CD14-positive monocyte (primary cell): ENCODE measurements around the gene FAM163B. TPM values are rescaled to one million over a fixed set of nuclear protein-coding genes. Genes with fewer than 3 reads are reported as not detected.

ENCODE experiments used
- DNase-seq, 3 donors: peaks; one replicate each; pipeline ENCODE4 v3.0.0-alpha.2; 2011 to 2022
- H2AFZ ChIP-seq: 2 replicates; pipeline ENCODE4 v1.6.0; 2012; ENCODE audit warnings: mild to moderate bottlenecking, low read depth, low read length, inconsistent platforms; ENCODE audit not compliant: insufficient read depth, poor library complexity, severe bottlenecking
- H3K27ac ChIP-seq, 2 donors: 1 replicate in 1 of 2; 2 replicates in 1 of 2; pipeline ENCODE4 v1.5.1; 2012 to 2013; ENCODE audit warnings: low read length in 2 of 2, control low read depth in 1 of 2, inconsistent platforms in 1 of 2, low read depth in 1 of 2, mild to moderate bottlenecking in 1 of 2
- H3K27me3 ChIP-seq, 2 donors: one replicate each; pipeline versions ENCODE4 v1.6.0 to v1.6.1; 2011 to 2013; ENCODE audit warnings: low read length in 2 of 2; ENCODE audit not compliant: control insufficient read depth in 2 of 2, insufficient read depth in 2 of 2
- H3K36me3 ChIP-seq, 2 donors: replicated peaks in 1 of 2; 1 replicate in 1 of 2; 2 replicates in 1 of 2; pipeline versions ENCODE4 v1.5.1 to v1.6.1; 2012 to 2013; ENCODE audit warnings: low read length in 2 of 2, control low read depth in 1 of 2, inconsistent platforms in 1 of 2, mild to moderate bottlenecking in 1 of 2; ENCODE audit not compliant: insufficient read depth in 2 of 2, control insufficient read depth in 1 of 2
- H3K4me1 ChIP-seq, 2 donors: 1 replicate in 1 of 2; 2 replicates in 1 of 2; pipeline versions ENCODE4 v1.5.1 to v1.6.1; 2012 to 2013; ENCODE audit warnings: low read length in 2 of 2, control low read depth in 1 of 2, inconsistent platforms in 1 of 2, mild to moderate bottlenecking in 1 of 2, moderate library complexity in 1 of 2; ENCODE audit not compliant: insufficient read depth in 2 of 2, control insufficient read depth in 1 of 2
- H3K4me2 ChIP-seq: replicated peaks from 2 replicates; pipeline ENCODE3; 2012; ENCODE audit warnings: low read length, moderate library complexity, mild to moderate bottlenecking; ENCODE audit not compliant: poor library complexity, severe bottlenecking; ENCODE audit errors: extremely low read depth
- H3K4me3 ChIP-seq, 3 experiments: fragments of 200-600 bp in 1 of 3; sonication (generic) in 1 of 3; replicated peaks in 1 of 3; 1 replicate in 2 of 3; 2 replicates in 1 of 3; pipeline ENCODE4 v1.5.1; 2011 to 2013; ENCODE audit warnings: low read length in 3 of 3, mild to moderate bottlenecking in 3 of 3, control low read depth in 2 of 3, low read depth in 2 of 3, inconsistent platforms in 1 of 3, moderate library complexity in 1 of 3
- H3K79me2 ChIP-seq: 2 replicates; pipeline ENCODE4 v1.6.0; 2012; ENCODE audit warnings: mild to moderate bottlenecking, control low read depth, inconsistent platforms, low read length, moderate library complexity; ENCODE audit not compliant: insufficient read depth
- H3K9ac ChIP-seq: 2 replicates; pipeline ENCODE4 v1.6.0; 2017; ENCODE audit warnings: low read length, mild to moderate bottlenecking; ENCODE audit not compliant: insufficient read depth, poor library complexity, severe bottlenecking
- H3K9me3 ChIP-seq, 2 donors: replicated peaks in 1 of 2; 1 replicate in 1 of 2; 2 replicates in 1 of 2; pipeline versions ENCODE4 v1.5.1 to v1.6.1; 2012 to 2013; ENCODE audit warnings: low read length in 2 of 2, control low read depth in 1 of 2; ENCODE audit not compliant: control insufficient read depth in 1 of 2, insufficient read depth in 1 of 2
- H4K20me1 ChIP-seq: 2 replicates; pipeline ENCODE4 v1.6.0; 2012; ENCODE audit warnings: mild to moderate bottlenecking, low read length, control low read depth, moderate library complexity; ENCODE audit not compliant: insufficient read depth
- H3K27ac Mint-ChIP-seq, 7 donors: one replicate each; pipeline ENCODE4 v1.8.0; 2020; ENCODE audit warnings: mild to moderate bottlenecking in 7 of 7, mixed read lengths in 7 of 7, moderate library complexity in 6 of 7, inconsistent platforms in 2 of 7
- H3K27me3 Mint-ChIP-seq, 3 donors: one replicate each; pipeline ENCODE4 v1.8.0; 2021 to 2022; ENCODE audit warnings: low read depth in 3 of 3, mild to moderate bottlenecking in 3 of 3, mixed read lengths in 3 of 3, moderate library complexity in 3 of 3, inconsistent platforms in 1 of 3
- H3K36me3 Mint-ChIP-seq, 2 donors: one replicate each; pipeline ENCODE4 v1.8.0; 2020; ENCODE audit warnings: mixed read lengths in 2 of 2, inconsistent platforms in 1 of 2, mild to moderate bottlenecking in 1 of 2
- H3K4me1 Mint-ChIP-seq: one replicate; pipeline ENCODE4 v1.8.0; 2020; ENCODE audit warnings: mild to moderate bottlenecking, mixed read lengths
- H3K4me3 Mint-ChIP-seq, 2 donors: one replicate each; pipeline ENCODE4 v1.8.0; 2020; ENCODE audit warnings: mild to moderate bottlenecking in 2 of 2, mixed read lengths in 2 of 2, moderate library complexity in 1 of 2
- H3K9me3 Mint-ChIP-seq, 7 donors: one replicate each; pipeline ENCODE4 v1.8.0; 2020 to 2022; ENCODE audit warnings: mixed read lengths in 7 of 7, mild to moderate bottlenecking in 6 of 7, moderate library complexity in 6 of 7, inconsistent platforms in 2 of 7
- WGBS: methylation state at CpG from one replicate; pipeline ENCODE4 v1.1.5; 2013; ENCODE audit warnings: missing lambda C conversion rate; ENCODE audit not compliant: insufficient coverage; 5-methylcytosine and 5-hydroxymethylcytosine counted together
- intact Hi-C, 2 donors: fragments of 100-400 bp; cut with micrococcal nuclease; formaldehyde crosslinking; loops; one replicate each; pipeline versions ENCODE4 v1.15.0 to v1.15.1; 2023
- polyA plus RNA-seq, 3 donors: library from polyadenylated mRNA; depleted of rRNA in 1 of 3; unstranded in 2 of 3; stranded (reverse) in 1 of 3; fragments of 300-500 nt in 2 of 3; fragments of >200 nt in 1 of 3; fragmentation: Illumina TruSeq in 2 of 3; gene quantifications; 1 replicate in 2 of 3; 2 replicates in 1 of 3; pipeline ENCODE4 v1.2.3, GENCODE V29; 2012 to 2021
- TF ChIP-seq, protein P1 (sequence below): fragments of 200-600 bp; IDR thresholded peaks from one replicate; pipeline ENCODE4 v1.8.0; 2022; ENCODE audit warnings: antibody characterized with exemption, mild to moderate bottlenecking

Gene FAM163B
- polyA plus RNA-seq, 3 donors = not detected

- Mint-ChIP-seq H3K36me3 (no peaks in the 10 kb centered on the region), H3K9me3 (peaks cover 0 to 2% (median 0%) of the 10 kb centered on the region in 7 donors), H3K4me1 (peaks cover 14% of the 10 kb centered on the region), H3K27me3 (peaks cover 5 to 16% (median 14%) of the 10 kb centered on the region in 3 donors), H3K27ac (no peak overlapping the region), H3K4me3 (no peak overlapping the region)
- no peaks in the 10 kb centered on the region for H3K36me3 ChIP-seq
- H3K9me3 ChIP-seq = no peaks in the 10 kb centered on the region
- 95% methylated on average over 19 of the region's 32 CpGs for WGBS
- H3K4me1 ChIP-seq = peaks cover 12 to 14% of the 10 kb centered on the region in 2 donors
- H4K20me1 ChIP-seq = no peaks in the 10 kb centered on the region
- H3K27me3 ChIP-seq = no peaks in the 10 kb centered on the region
- no peak overlapping the region for H3K4me3 ChIP-seq
- no peak overlapping the region for H3K4me2 ChIP-seq
- H3K9ac ChIP-seq = no peak overlapping the region
- TF ChIP-seq, protein P1, sequence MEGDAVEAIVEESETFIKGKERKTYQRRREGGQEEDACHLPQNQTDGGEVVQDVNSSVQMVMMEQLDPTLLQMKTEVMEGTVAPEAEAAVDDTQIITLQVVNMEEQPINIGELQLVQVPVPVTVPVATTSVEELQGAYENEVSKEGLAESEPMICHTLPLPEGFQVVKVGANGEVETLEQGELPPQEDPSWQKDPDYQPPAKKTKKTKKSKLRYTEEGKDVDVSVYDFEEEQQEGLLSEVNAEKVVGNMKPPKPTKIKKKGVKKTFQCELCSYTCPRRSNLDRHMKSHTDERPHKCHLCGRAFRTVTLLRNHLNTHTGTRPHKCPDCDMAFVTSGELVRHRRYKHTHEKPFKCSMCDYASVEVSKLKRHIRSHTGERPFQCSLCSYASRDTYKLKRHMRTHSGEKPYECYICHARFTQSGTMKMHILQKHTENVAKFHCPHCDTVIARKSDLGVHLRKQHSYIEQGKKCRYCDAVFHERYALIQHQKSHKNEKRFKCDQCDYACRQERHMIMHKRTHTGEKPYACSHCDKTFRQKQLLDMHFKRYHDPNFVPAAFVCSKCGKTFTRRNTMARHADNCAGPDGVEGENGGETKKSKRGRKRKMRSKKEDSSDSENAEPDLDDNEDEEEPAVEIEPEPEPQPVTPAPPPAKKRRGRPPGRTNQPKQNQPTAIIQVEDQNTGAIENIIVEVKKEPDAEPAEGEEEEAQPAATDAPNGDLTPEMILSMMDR = no peak
- DNase-seq = no peak
- no peak overlapping the region for H2AFZ ChIP-seq
- H3K79me2 ChIP-seq = no peaks in the 10 kb centered on the region
- intact Hi-C loops = no loop called here
- no peak overlapping the region for H3K27ac ChIP-seq
Measured at GRCh38 chr9:133561976-133562554, 47.1 kb downstream of the FAM163B start.

DNA sequence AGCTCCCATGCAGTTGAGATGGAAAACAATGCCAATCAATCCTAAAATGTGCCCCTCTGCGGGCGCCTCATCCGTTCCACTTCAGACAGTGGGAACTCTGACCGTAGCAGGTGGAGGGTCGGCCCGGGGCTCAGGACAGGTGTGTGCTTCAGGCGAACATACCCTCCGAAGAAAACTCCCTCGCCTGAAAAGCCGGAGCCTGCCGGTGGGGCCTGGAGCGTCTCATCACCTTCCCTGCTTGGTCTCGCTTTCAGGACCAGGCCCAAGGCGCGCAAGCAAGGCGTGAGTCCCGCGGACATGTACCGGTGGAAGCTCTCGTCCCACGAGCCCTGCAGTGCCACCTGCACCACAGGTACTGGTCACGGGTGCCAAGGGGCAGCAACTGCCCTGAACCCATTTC lies 48.2 kb downstream of the FAM163B start:
- no peak for DNase-seq
- Mint-ChIP-seq H3K9me3 (peaks cover 0 to 2% (median 0%) of the 10 kb centered on the region in 7 donors), H3K27me3 (peaks cover 5 to 14% (median 14%) of the 10 kb centered on the region in 3 donors), H3K4me3 (no peak overlapping the region), H3K36me3 (no peaks in the 10 kb centered on the region), H3K27ac (no peak overlapping the region), H3K4me1 (peaks cover 14% of the 10 kb centered on the region)
- Histone ChIP-seq H3K4me1 (peaks cover 12 to 14% of the 10 kb centered on the region in 2 donors), H4K20me1 (no peaks in the 10 kb centered on the region), H3K9me3 (no peaks in the 10 kb centered on the region), H3K36me3 (no peaks in the 10 kb centered on the region), H2AFZ (no peak overlapping the region), H3K27ac (no peak overlapping the region), H3K9ac (no peak overlapping the region), H3K27me3 (no peaks in the 10 kb centered on the region), H3K4me2 (no peak overlapping the region), H3K4me3 (no peak overlapping the region), H3K79me2 (no peaks in the 10 kb centered on the region)
- WGBS = 98% methylated on average over 21 of the region's 22 CpGs
- intact Hi-C loops = no loop called here
- TF ChIP-seq, protein P1 = no peak
